Hepatocyte (in vitro differentiated cells): ENCODE data around the gene LHPP. TPM values are rescaled to one million over a fixed set of nuclear protein-coding genes. Genes with fewer than 3 reads are reported as not detected.

Experiments
- DNase-seq: peaks from one replicate; pipeline ENCODE4 v3.0.0-alpha.2; 2016; ENCODE audit warnings: low spot score
- H2AFZ ChIP-seq: fragments of 200-600 bp; sonication (generic); 2 replicates; pipeline ENCODE4 v1.6.0; 2016; ENCODE audit warnings: antibody characterized with exemption, mild to moderate bottlenecking
- H3K27ac ChIP-seq: fragments of 200-600 bp; sonication (generic); 2 replicates; pipeline ENCODE4 v1.5.1; 2016; ENCODE audit warnings: mild to moderate bottlenecking
- H3K27me3 ChIP-seq: fragments of 200-600 bp; sonication (generic); 2 replicates; pipeline ENCODE4 v1.6.1; 2016
- H3K36me3 ChIP-seq: fragments of 200-600 bp; sonication (generic); replicated peaks from 2 replicates; pipeline ENCODE4 v1.5.1; 2016; ENCODE audit warnings: low read depth; ENCODE audit not compliant: insufficient read depth
- H3K4me1 ChIP-seq: fragments of 200-600 bp; sonication (generic); 2 replicates; pipeline ENCODE4 v1.5.1; 2016; ENCODE audit warnings: mild to moderate bottlenecking, moderate library complexity; ENCODE audit not compliant: insufficient read depth
- H3K4me2 ChIP-seq: fragments of 200-600 bp; sonication (generic); 2 replicates; pipeline ENCODE4 v1.6.0; 2016
- H3K4me3 ChIP-seq: fragments of 200-600 bp; sonication (generic); 2 replicates; pipeline ENCODE4 v1.5.1; 2016; ENCODE audit warnings: mild to moderate bottlenecking
- H3K79me2 ChIP-seq: fragments of 200-600 bp; sonication (generic); 2 replicates; pipeline ENCODE4 v1.6.0; 2017; ENCODE audit warnings: mild to moderate bottlenecking
- H3K9me2 ChIP-seq: fragments of 200-600 bp; sonication (generic); replicated peaks from 2 replicates; pipeline ENCODE4 v1.6.0; 2017; ENCODE audit warnings: mild to moderate bottlenecking; ENCODE audit not compliant: insufficient read depth
- H3K9me3 ChIP-seq: fragments of 200-600 bp; sonication (generic); 2 replicates; pipeline ENCODE4 v1.5.1; 2016; ENCODE audit warnings: low read depth, mild to moderate bottlenecking
- H4K20me1 ChIP-seq: fragments of 200-600 bp; sonication (generic); 2 replicates; pipeline ENCODE4 v1.6.0; 2016; ENCODE audit warnings: mild to moderate bottlenecking; ENCODE audit not compliant: insufficient read depth, poor library complexity, severe bottlenecking
- CTCF ChIP-seq: fragments of 200-600 bp; sonication (generic); IDR thresholded peaks from 2 replicates; pipeline ENCODE4 v1.5.1; 2016; ENCODE audit warnings: antibody characterized with exemption, mild to moderate bottlenecking; ENCODE audit not compliant: poor library complexity
- EZH2 ChIP-seq: fragments of 200-600 bp; sonication (generic); IDR thresholded peaks from 2 replicates; pipeline ENCODE4 v1.6.1; 2016; ENCODE audit warnings: antibody characterized with exemption, mild to moderate bottlenecking, borderline replicate concordance
- EZH2phosphoT487 ChIP-seq: fragments of 200-600 bp; sonication (generic); IDR thresholded peaks from one replicate; pipeline ENCODE4 v1.6.1; 2018; ENCODE audit warnings: antibody characterized with exemption, mild to moderate bottlenecking, low read depth, moderate library complexity; ENCODE audit not compliant: unreplicated experiment, severe bottlenecking
- WGBS: methylation state at CpG from one replicate; pipeline ENCODE4 v1.1.6; 2016; ENCODE audit warnings: low lambda C conversion rate; ENCODE audit errors: missing lambda C conversion rate; 5-methylcytosine and 5-hydroxymethylcytosine counted together
- polyA plus RNA-seq: library from polyadenylated mRNA; unstranded; fragments of >200 nt; fragmentation: Nextera tagmentation; extraction: Ambion mirVana; gene quantifications from 2 replicates; pipeline ENCODE4 v1.2.1, GENCODE V29; 2016
- total RNA-seq: library from RNA; depleted of rRNA; stranded (reverse); fragments of >200 nt; gene quantifications from 2 replicates; pipeline ENCODE4 v1.2.3, GENCODE V29; 2014

The LHPP gene
- total and polyA plus RNA-seq, 2 experiments from 2014 or later: 29.4 to 30.3 TPM

- Histone ChIP-seq H2AFZ (no peak overlapping the region), H3K4me1 (peaks cover 24% of the 10 kb centered on the region), H4K20me1 (peaks cover 5% of the 10 kb centered on the region), H3K36me3 (no peaks in the 10 kb centered on the region), H3K4me2 (no peak overlapping the region), H3K4me3 (no peak overlapping the region), H3K9me2 (no peaks in the 10 kb centered on the region), H3K9me3 (no peaks in the 10 kb centered on the region), H3K27ac (no peak overlapping the region), H3K79me2 (peaks cover 37% of the 10 kb centered on the region), H3K27me3 (no peaks in the 10 kb centered on the region)
- TF ChIP-seq EZH2phosphoT487: no peak
- TF ChIP-seq EZH2: no peak
- no peak for TF ChIP-seq CTCF
- no peak for DNase-seq
- 95% methylated on average over 30 of the region's 30 CpGs for WGBS
These were observed 181.8 kb downstream of the LHPP start for GRCh38 chr10:124643330-124644009.

GRCh38 chr10:124644236-124644635 lies 182.6 kb downstream of the LHPP start:
- no peak for TF ChIP-seq EZH2phosphoT487
- no peak for TF ChIP-seq EZH2
- TF ChIP-seq CTCF: no peak
- 93% methylated on average over 4 of the region's 4 CpGs for WGBS
- no peaks in the 10 kb centered on the region for H3K36me3 ChIP-seq
- H3K79me2 ChIP-seq: peaks cover 34% of the 10 kb centered on the region
- H3K9me3 ChIP-seq: no peaks in the 10 kb centered on the region
- H3K27me3 ChIP-seq: no peaks in the 10 kb centered on the region
- H4K20me1 ChIP-seq: peaks cover 5% of the 10 kb centered on the region
- H3K4me2 ChIP-seq: no peak overlapping the region
- no peak for DNase-seq
- H3K27ac ChIP-seq: no peak overlapping the region
- H3K4me3 ChIP-seq: no peak overlapping the region
- H2AFZ ChIP-seq: no peak overlapping the region
- no peaks in the 10 kb centered on the region for H3K9me2 ChIP-seq
- peaks cover 27% of the 10 kb centered on the region for H3K4me1 ChIP-seq

- H3K4me1 ChIP-seq: peaks cover 30% of the 10 kb centered on the region
- WGBS: 98% methylated on average over 7 of the region's 10 CpGs
These were observed 183.3 kb downstream of the LHPP start for GRCh38 chr10:124644771-124645415.

More at GRCh38 chr10:124644771-124645415, 183.3 kb downstream of the LHPP start:
- Histone ChIP-seq H4K20me1 (peaks cover 5% of the 10 kb centered on the region), H3K27me3 (no peaks in the 10 kb centered on the region), H3K27ac (no peak overlapping the region), H3K9me2 (no peaks in the 10 kb centered on the region), H2AFZ (no peak overlapping the region), H3K9me3 (no peaks in the 10 kb centered on the region), H3K36me3 (no peaks in the 10 kb centered on the region), H3K4me2 (no peak overlapping the region), H3K4me3 (no peak overlapping the region), H3K79me2 (peaks cover 39% of the 10 kb centered on the region)
- TF ChIP-seq EZH2phosphoT487 (no peak), CTCF (no peak), EZH2 (no peak)
- DNase-seq: no peak
